ENCODE data around the gene EFNA2. TPM values are rescaled to one million over a fixed set of nuclear protein-coding genes. Genes with fewer than 3 reads are reported as not detected.

The EFNA2 gene
- total and polyA plus RNA-seq, 2 of the 4 experiments (the other 2 are of a cell fraction) = not detected

GRCh38 chr19:1275976-1276627, 9.6 kb upstream of the EFNA2 start (continued):
- TF ChIP-seq ELK1 (IDR thresholded peaks at IDR 0.05; ENCODE audit: borderline replicate concordance, low read depth, low read length) = no peak

GRCh38 chr19:1276628-1277022, 9.0 kb upstream of the EFNA2 start:
- ChIA-PET POLR2A (ENCODE audit: unreplicated experiment) (no interaction called here), CTCF (no interaction called here)
- no peak overlapping the region for H2BK120ac ChIP-seq (ENCODE audit: low read depth, low read length)
- peak overlapping the region; percentile 51; the same call in 1 of the 2 replicates for H2AK5ac ChIP-seq (ENCODE audit: low read depth, low read length)
- H2BK5ac ChIP-seq (ENCODE audit: low read depth, low read length, poor library complexity, severe bottlenecking) = no peak overlapping the region
- 0 out of 2 replicates have a peak overlapping the region, but pooled peaks have one; percentile 86 for H3K4ac ChIP-seq (ENCODE audit: low read depth, low read length)
- peaks cover 22 to 56% of the 10 kb centered on the region in 2 experiments; a peak in 3 of 4 replicates for H3K79me1 ChIP-seq (ENCODE audit: low read depth in 1 of 2, low read length in 2 of 2)
- no peak overlapping the region for H3K56ac ChIP-seq (ENCODE audit: extremely low read depth, insufficient read depth, low read length)
- no peak overlapping the region for H3K27ac ChIP-seq (ENCODE audit: insufficient read depth, low read length)
- H2BK15ac ChIP-seq (ENCODE audit: low read depth, low read length) = no peak overlapping the region
- no peak overlapping the region for H3K18ac ChIP-seq (ENCODE audit: low read depth, low read length)
- H3K14ac ChIP-seq (replicated peaks; ENCODE audit: low read depth, low read length) = 0 out of 2 replicates have a peak overlapping the region, but pooled peaks have one; percentile 97
- no TSS peak for BruUV-seq (replicated peaks)
- peak overlapping the region; percentile 100 for H2AK9ac ChIP-seq (replicated peaks; ENCODE audit: low read depth, low read length, poor library complexity)
- peak overlapping the region; percentile 43 for H2AFZ ChIP-seq (replicated peaks; ENCODE audit: low read length, poor library complexity)
- WGBS, 2 experiments (ENCODE audit: extremely low coverage in 2 of 2, insufficient read length in 1 of 2) = 94% methylated on average over 5 of the region's 10 CpGs; no CpG with 5 or more reads in 1 of the 2 experiments
- H3K36me3 ChIP-seq (ENCODE audit: control insufficient read depth, insufficient read depth, low read length) = peaks cover 42% of the 10 kb centered on the region
- peak overlapping the region; percentile 81; the same call in 1 of the 2 replicates for H3K9ac ChIP-seq (ENCODE audit: low read depth, low read length)
- peaks cover 54% of the 10 kb centered on the region for H4K20me1 ChIP-seq (ENCODE audit: insufficient read depth, low read length)
- peaks cover 15% of the 10 kb centered on the region for H3K4me1 ChIP-seq (ENCODE audit: control insufficient read depth, insufficient read depth, low read length)
- DNase-seq = no peak
- intact Hi-C loops (cut with micrococcal nuclease) = loop anchor here (5.0 kb wide), 2 partner anchors 86 to 131 kb away; partner anchors contain the start of gene DAZAP1
- H3K9me1 ChIP-seq (ENCODE audit: insufficient read depth, low read length) = no peaks in the 10 kb centered on the region; the same call in 1 of the 2 replicates
- no peaks in the 10 kb centered on the region for H3K27me3 ChIP-seq (ENCODE audit: control insufficient read depth, insufficient read depth, low read length)
- H4K5ac ChIP-seq (ENCODE audit: low read depth, low read length) = no peak overlapping the region; the same call in 1 of the 2 replicates
- no peak for ATAC-seq (ENCODE audit: low read depth)
- peak overlapping the region; percentile 59 to 86; a peak in 2 of 4 replicates for H4K8ac ChIP-seq (ENCODE audit: low read depth in 2 of 2, low read length in 2 of 2)
- peak overlapping the region; percentile 93; the same call in 1 of the 2 replicates for H3K23ac ChIP-seq (ENCODE audit: low read depth, low read length)
- peak overlapping the region; percentile 66; the same call in 1 of the 2 replicates for H4K91ac ChIP-seq (ENCODE audit: insufficient read depth, low read depth, low read length)
- in situ Hi-C loops (cut with MboI; ENCODE audit: low sequenced_read_pairs) = no loop called here
- no peak overlapping the region for H2BK20ac ChIP-seq (ENCODE audit: low read depth, low read length)
- no peaks in the 10 kb centered on the region for H3K9me3 ChIP-seq (ENCODE audit: control insufficient read depth, insufficient read depth, low read length)
- peak overlapping the region; percentile 82; the same call in 1 of the 2 replicates for H3K4me2 ChIP-seq (ENCODE audit: low read depth, low read length)
- dilution Hi-C loops (cut with HindIII; ENCODE audit: low sequenced_read_pairs, unreplicated experiment) = no loop called here
- H3K4me3 ChIP-seq (ENCODE audit: insufficient read depth, low read depth, low read length) = no peak overlapping the region
- TF ChIP-seq FOS (IDR thresholded peaks at IDR 0.05; ENCODE audit: low read depth, low read length) = no peak
- no peak for TF ChIP-seq MAFK (IDR thresholded peaks at IDR 0.05; ENCODE audit: low read depth, low read length)
- no peak for TF ChIP-seq ELK1 (IDR thresholded peaks at IDR 0.05; ENCODE audit: borderline replicate concordance, low read depth, low read length)
- no peak for TF ChIP-seq SMC3 (IDR thresholded peaks at IDR 0.05; ENCODE audit: low read depth, low read length)
- TF ChIP-seq RAD21 (IDR thresholded peaks at IDR 0.05; ENCODE audit: low read length) = no peak
- no peak for TF ChIP-seq BHLHE40 (IDR thresholded peaks at IDR 0.05; ENCODE audit: low read depth, low read length)
- TF ChIP-seq CEBPB (IDR thresholded peaks at IDR 0.05; ENCODE audit: low read depth, low read length) = no peak
- no peak for TF ChIP-seq MAZ (IDR thresholded peaks at IDR 0.05; ENCODE audit: borderline replicate concordance, low read depth, low read length)
- no peak for TF ChIP-seq POLR2A (IDR thresholded peaks at IDR 0.05; ENCODE audit: low read depth, low read length)
- TF ChIP-seq CTCF (conservative IDR thresholded peaks at IDR 0.05; ENCODE audit: low read depth, low read length) = no peak

Measured in IMR-90 (cell line).